ENCODE results near the gene ZAR1L. TPM values are rescaled to one million over a fixed set of nuclear protein-coding genes. Genes with fewer than 3 reads are reported as not detected.

The ZAR1L gene
- total and polyA plus RNA-seq, 4 donors = not detected

GRCh38 chr13:32323912-32324311 lies 8.7 kb upstream of the ZAR1L start:
- no peak overlapping the region for H3K9ac ChIP-seq (ENCODE audit: low read depth in 1 of 2, low read length in 2 of 2)
- TF ChIP-seq ZBTB33 (IDR thresholded peaks at IDR 0.05) (no peak), REST (IDR thresholded peaks at IDR 0.05) (no peak), YY1 (IDR thresholded peaks at IDR 0.05) (no peak), CTCF (IDR thresholded peaks at IDR 0.05; ENCODE audit: low read depth, low read length, missing input control) (no peak), MAX (IDR thresholded peaks at IDR 0.05) (no peak), FOXA1 (IDR thresholded peaks at IDR 0.05) (no peak), NR2F2 (IDR thresholded peaks at IDR 0.05) (no peak), JUND (IDR thresholded peaks at IDR 0.05) (no peak), HNF4G (IDR thresholded peaks at IDR 0.05) (no peak), HNF4A (conservative IDR thresholded peaks at IDR 0.05) (no peak), FOXA2 (IDR thresholded peaks at IDR 0.05) (no peak), RXRA (IDR thresholded peaks at IDR 0.05) (no peak), RAD21 (IDR thresholded peaks at IDR 0.05) (no peak), GABPA (IDR thresholded peaks at IDR 0.05 in 1 of 2, conservative IDR thresholded peaks at IDR 0.05 in 1 of 2) (no peak), EGR1 (IDR thresholded peaks at IDR 0.05; ENCODE audit: low read depth in 2 of 2) (no peak), SP1 (IDR thresholded peaks at IDR 0.05) (no peak), ATF3 (IDR thresholded peaks at IDR 0.05) (no peak), TAF1 (conservative IDR thresholded peaks at IDR 0.05) (no peak)
- DNase-seq (ENCODE audit: low spot score) = no peak

More at GRCh38 chr13:32323912-32324311, 8.7 kb upstream of the ZAR1L start:
- no peak overlapping the region for H3K27ac ChIP-seq (ENCODE audit: low read depth in 1 of 2, low read length in 2 of 2)
- no peaks in the 10 kb centered on the region for H3K4me1 ChIP-seq (ENCODE audit: control insufficient read depth in 4 of 4, insufficient read depth in 4 of 4, low read length in 3 of 4)
- H3K4me3 ChIP-seq (ENCODE audit: low read depth in 1 of 3, low read length in 3 of 3) = no peak overlapping the region
- H3K36me3 ChIP-seq (ENCODE audit: control insufficient read depth in 4 of 4, insufficient read depth in 3 of 4, low read depth in 1 of 4, low read length in 3 of 4) = no peaks in the 10 kb centered on the region
- H3K9me3 ChIP-seq (ENCODE audit: control insufficient read depth in 4 of 4, low read length in 3 of 4) = no peaks in the 10 kb centered on the region
- no peaks in the 10 kb centered on the region for H3K27me3 ChIP-seq (ENCODE audit: control insufficient read depth in 4 of 4, insufficient read depth in 4 of 4, low read length in 3 of 4)
